ENCODE results near the gene ATP2B2.

ATP2B2 gene

GRCh38 chr3:10430805-10431204 is 74.6 kb downstream of the ATP2B2 start:
- H3K27me3 ChIP-seq (ENCODE audit: low read depth, low read length), result no peaks in the 10 kb centered on the region
- H3K36me3 ChIP-seq (ENCODE audit: control insufficient read depth in 1 of 2, insufficient read depth in 2 of 2, low read length in 2 of 2), result no peaks in the 10 kb centered on the region
- peaks cover 0 to 9% of the 10 kb centered on the region in 2 donors for H3K4me1 ChIP-seq (ENCODE audit: control insufficient read depth in 1 of 2, insufficient read depth in 2 of 2, low read length in 2 of 2)
- no peak overlapping the region for H3K27ac ChIP-seq (ENCODE audit: low read length)
- no peaks in the 10 kb centered on the region for H3K9me3 ChIP-seq (ENCODE audit: control insufficient read depth in 1 of 2, low read length in 2 of 2)
- no peak overlapping the region for H3K4me3 ChIP-seq (ENCODE audit: low read depth in 1 of 2, low read length in 2 of 2)

DNA sequence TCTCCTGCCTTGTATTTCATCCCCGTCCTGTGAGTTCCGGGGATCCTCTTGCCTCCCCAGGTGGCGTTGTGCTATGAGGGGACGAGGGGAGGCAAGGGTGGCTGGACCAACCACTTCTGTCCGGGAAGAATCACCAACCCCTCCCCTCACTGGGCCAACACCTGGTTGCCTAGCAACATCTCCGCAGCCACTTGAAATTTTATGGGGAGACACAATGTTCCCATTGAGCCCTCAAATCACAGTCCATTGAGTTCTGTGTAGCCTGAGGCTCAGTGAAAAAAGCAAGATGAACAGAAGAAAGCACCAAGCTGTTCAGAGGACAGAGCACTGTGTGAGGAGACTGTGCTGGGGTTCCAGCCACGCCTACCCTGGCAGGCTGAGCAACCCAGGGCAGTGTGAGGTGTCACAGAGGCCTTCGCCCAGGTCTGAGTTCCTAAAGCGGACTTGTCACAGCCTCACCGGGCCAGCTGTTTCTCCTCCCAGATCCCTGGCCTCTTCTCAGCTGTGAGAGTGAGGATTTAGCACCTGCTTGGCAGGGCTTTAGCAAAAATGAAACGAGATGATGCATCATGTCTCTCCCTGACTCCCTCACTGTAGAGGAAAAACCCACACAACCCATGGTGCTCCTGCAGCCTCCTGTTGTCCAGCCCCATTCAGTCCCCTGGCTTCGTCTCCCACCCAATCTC is 76.8 kb downstream of the ATP2B2 start:
- H3K4me3 ChIP-seq (ENCODE audit: low read depth in 1 of 2, low read length in 2 of 2), result no peak overlapping the region
- no peaks in the 10 kb centered on the region for H3K36me3 ChIP-seq (ENCODE audit: control insufficient read depth in 1 of 2, insufficient read depth in 2 of 2, low read length in 2 of 2)
- peaks cover 0 to 9% of the 10 kb centered on the region in 2 donors for H3K4me1 ChIP-seq (ENCODE audit: control insufficient read depth in 1 of 2, insufficient read depth in 2 of 2, low read length in 2 of 2)
- H3K9me3 ChIP-seq (ENCODE audit: control insufficient read depth in 1 of 2, low read length in 2 of 2), result no peaks in the 10 kb centered on the region
- no peak overlapping the region for H3K27ac ChIP-seq (ENCODE audit: low read length)
- H3K27me3 ChIP-seq (ENCODE audit: low read depth, low read length), result no peaks in the 10 kb centered on the region

DNA sequence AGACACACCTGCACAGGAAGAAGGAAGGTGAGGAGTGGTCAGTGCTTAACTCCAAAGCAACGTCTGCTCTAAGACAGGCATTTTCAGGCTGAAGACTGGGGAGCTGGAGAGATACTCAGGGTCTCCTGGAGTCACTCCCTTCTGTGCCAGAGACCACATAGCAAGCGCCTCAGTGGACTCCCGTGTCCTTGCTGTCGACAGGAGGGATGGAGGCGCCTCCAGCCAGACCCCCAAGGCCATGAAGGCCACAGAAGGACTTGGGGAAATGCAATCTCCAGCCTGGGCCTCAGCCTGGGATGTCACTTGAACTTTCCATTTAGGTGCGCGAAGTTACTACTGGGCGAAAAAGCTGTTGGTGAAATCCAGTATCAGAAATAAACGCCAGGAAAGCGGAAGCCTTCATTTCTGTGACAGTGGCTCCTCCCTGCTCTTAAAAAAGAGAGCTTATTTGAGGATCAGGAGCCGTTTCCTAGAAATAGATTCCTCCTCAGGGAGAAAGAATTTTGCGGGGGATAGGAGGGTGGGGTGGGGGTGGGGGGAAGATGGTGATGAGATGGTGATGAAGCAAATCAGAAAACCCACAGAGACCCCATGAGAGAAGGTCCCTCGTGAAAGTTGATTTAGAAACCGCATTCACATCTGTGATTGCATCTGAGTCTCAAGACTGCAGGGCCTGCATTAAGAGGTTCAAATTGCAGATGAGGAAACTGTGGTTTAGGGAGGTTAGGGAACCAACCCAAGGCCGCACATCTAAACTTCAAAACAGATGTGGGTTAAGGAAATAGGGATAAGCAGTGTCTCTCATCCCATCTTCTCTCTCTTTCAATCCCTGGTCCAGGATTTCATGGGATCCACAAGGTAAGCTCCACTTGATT is 78.8 kb downstream of the ATP2B2 start:
- H3K27ac ChIP-seq (ENCODE audit: low read length), result no peak overlapping the region

DNA sequence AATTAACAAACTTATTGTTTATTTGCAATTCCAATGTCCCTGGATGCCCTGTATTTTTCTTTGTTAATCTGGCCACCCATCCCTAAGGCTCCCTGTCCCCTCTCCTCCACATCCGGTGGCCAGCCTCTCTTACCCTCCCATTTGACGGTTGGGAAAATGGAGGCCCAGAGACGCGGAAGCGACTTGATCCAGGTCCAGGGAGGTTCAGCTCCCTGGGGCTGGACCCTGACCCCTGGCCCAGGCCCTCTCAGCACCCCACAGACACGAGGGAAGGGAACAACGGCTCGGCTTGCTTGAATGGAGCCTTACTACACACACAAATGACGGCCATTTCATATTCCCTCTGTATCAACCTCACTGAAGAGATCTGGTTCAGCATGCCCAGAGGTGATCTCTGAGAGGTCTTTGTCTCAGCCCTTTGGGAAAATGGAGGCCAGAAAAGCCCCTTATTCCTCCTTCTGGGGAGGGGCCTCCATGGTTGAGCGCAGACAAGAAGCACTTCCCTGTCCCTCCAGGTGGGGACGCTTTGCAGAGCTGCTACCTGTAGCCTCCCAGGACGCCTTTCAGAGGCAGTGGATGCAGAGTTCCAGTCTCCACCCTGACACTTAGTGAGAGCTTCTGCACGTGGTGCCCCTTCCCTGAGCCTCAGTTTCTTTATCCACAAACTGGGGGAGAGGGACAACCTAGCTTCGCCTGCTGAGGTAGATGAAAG is 82.1 kb downstream of the ATP2B2 start:
- no peak overlapping the region for H3K4me3 ChIP-seq (ENCODE audit: low read depth in 1 of 2, low read length in 2 of 2)
- H3K27ac ChIP-seq (ENCODE audit: low read length), result no peak overlapping the region
- H3K27me3 ChIP-seq (ENCODE audit: low read depth, low read length), result no peaks in the 10 kb centered on the region
- H3K36me3 ChIP-seq (ENCODE audit: control insufficient read depth in 1 of 2, insufficient read depth in 2 of 2, low read length in 2 of 2), result no peaks in the 10 kb centered on the region
- no peaks in the 10 kb centered on the region for H3K4me1 ChIP-seq (ENCODE audit: control insufficient read depth in 1 of 2, insufficient read depth in 2 of 2, low read length in 2 of 2)
- no peaks in the 10 kb centered on the region for H3K9me3 ChIP-seq (ENCODE audit: control insufficient read depth in 1 of 2, low read length in 2 of 2)

More for the DNA sequence above, 78.8 kb downstream of the ATP2B2 start:
- Histone ChIP-seq H3K36me3 (ENCODE audit: control insufficient read depth in 1 of 2, insufficient read depth in 2 of 2, low read length in 2 of 2) (no peaks in the 10 kb centered on the region), H3K4me3 (ENCODE audit: low read depth in 1 of 2, low read length in 2 of 2) (no peak overlapping the region), H3K4me1 (ENCODE audit: control insufficient read depth in 1 of 2, insufficient read depth in 2 of 2, low read length in 2 of 2) (peaks cover 0 to under 1% of the 10 kb centered on the region in 2 donors), H3K27me3 (ENCODE audit: low read depth, low read length) (no peaks in the 10 kb centered on the region), H3K9me3 (ENCODE audit: control insufficient read depth in 1 of 2, low read length in 2 of 2) (no peaks in the 10 kb centered on the region)

GRCh38 chr3:10421996-10422395 is 83.4 kb downstream of the ATP2B2 start:
- H3K27me3 ChIP-seq (ENCODE audit: low read depth, low read length), result no peaks in the 10 kb centered on the region
- H3K4me1 ChIP-seq (ENCODE audit: control insufficient read depth in 1 of 2, insufficient read depth in 2 of 2, low read length in 2 of 2), result no peaks in the 10 kb centered on the region
- H3K9me3 ChIP-seq (ENCODE audit: control insufficient read depth in 1 of 2, low read length in 2 of 2), result no peaks in the 10 kb centered on the region
- H3K27ac ChIP-seq (ENCODE audit: low read length), result no peak overlapping the region
- H3K4me3 ChIP-seq (ENCODE audit: low read depth in 1 of 2, low read length in 2 of 2), result no peak overlapping the region
- no peaks in the 10 kb centered on the region for H3K36me3 ChIP-seq (ENCODE audit: control insufficient read depth in 1 of 2, insufficient read depth in 2 of 2, low read length in 2 of 2)

- Histone ChIP-seq H3K27ac (ENCODE audit: low read length) (no peak overlapping the region), H3K9me3 (ENCODE audit: control insufficient read depth in 1 of 2, low read length in 2 of 2) (no peaks in the 10 kb centered on the region), H3K4me3 (ENCODE audit: low read depth in 1 of 2, low read length in 2 of 2) (no peak overlapping the region), H3K36me3 (ENCODE audit: control insufficient read depth in 1 of 2, insufficient read depth in 2 of 2, low read length in 2 of 2) (no peaks in the 10 kb centered on the region), H3K27me3 (ENCODE audit: low read depth, low read length) (no peaks in the 10 kb centered on the region), H3K4me1 (ENCODE audit: control insufficient read depth in 1 of 2, insufficient read depth in 2 of 2, low read length in 2 of 2) (no peaks in the 10 kb centered on the region)
Observed at GRCh38 chr3:10420745-10421475, 84.5 kb downstream of the ATP2B2 start.

- no peaks in the 10 kb centered on the region for H3K4me1 ChIP-seq (ENCODE audit: control insufficient read depth in 1 of 2, insufficient read depth in 2 of 2, low read length in 2 of 2)
- H3K4me3 ChIP-seq (ENCODE audit: low read depth in 1 of 2, low read length in 2 of 2), result no peak overlapping the region
- no peaks in the 10 kb centered on the region for H3K27me3 ChIP-seq (ENCODE audit: low read depth, low read length)
- H3K36me3 ChIP-seq (ENCODE audit: control insufficient read depth in 1 of 2, insufficient read depth in 2 of 2, low read length in 2 of 2), result no peaks in the 10 kb centered on the region
- no peak overlapping the region for H3K27ac ChIP-seq (ENCODE audit: low read length)
- no peaks in the 10 kb centered on the region for H3K9me3 ChIP-seq (ENCODE audit: control insufficient read depth in 1 of 2, low read length in 2 of 2)
Observed at GRCh38 chr3:10419637-10420232, 85.7 kb downstream of the ATP2B2 start.

GRCh38 chr3:10417847-10418246 is 87.5 kb downstream of the ATP2B2 start:
- H3K27ac ChIP-seq (ENCODE audit: low read length), result no peak overlapping the region
- H3K27me3 ChIP-seq (ENCODE audit: low read depth, low read length), result no peaks in the 10 kb centered on the region
- H3K9me3 ChIP-seq (ENCODE audit: control insufficient read depth in 1 of 2, low read length in 2 of 2), result no peaks in the 10 kb centered on the region

GRCh38 chr3:10416730-10417300 is 88.6 kb downstream of the ATP2B2 start:
- Histone ChIP-seq H3K27ac (ENCODE audit: low read length) (no peak overlapping the region), H3K36me3 (ENCODE audit: control insufficient read depth in 1 of 2, insufficient read depth in 2 of 2, low read length in 2 of 2) (no peaks in the 10 kb centered on the region), H3K4me1 (ENCODE audit: control insufficient read depth in 1 of 2, insufficient read depth in 2 of 2, low read length in 2 of 2) (no peaks in the 10 kb centered on the region), H3K27me3 (ENCODE audit: low read depth, low read length) (no peaks in the 10 kb centered on the region), H3K9me3 (ENCODE audit: control insufficient read depth in 1 of 2, low read length in 2 of 2) (no peaks in the 10 kb centered on the region), H3K4me3 (ENCODE audit: low read depth in 1 of 2, low read length in 2 of 2) (no peak overlapping the region)

More at GRCh38 chr3:10417847-10418246, 87.5 kb downstream of the ATP2B2 start:
- no peaks in the 10 kb centered on the region for H3K4me1 ChIP-seq (ENCODE audit: control insufficient read depth in 1 of 2, insufficient read depth in 2 of 2, low read length in 2 of 2)
- no peaks in the 10 kb centered on the region for H3K36me3 ChIP-seq (ENCODE audit: control insufficient read depth in 1 of 2, insufficient read depth in 2 of 2, low read length in 2 of 2)
- H3K4me3 ChIP-seq (ENCODE audit: low read depth in 1 of 2, low read length in 2 of 2), result no peak overlapping the region

GRCh38 chr3:10413041-10413440 is 92.3 kb downstream of the ATP2B2 start:
- no peak overlapping the region for H3K27ac ChIP-seq (ENCODE audit: low read length)
- H3K27me3 ChIP-seq (ENCODE audit: low read depth, low read length), result no peaks in the 10 kb centered on the region
- H3K36me3 ChIP-seq (ENCODE audit: control insufficient read depth in 1 of 2, insufficient read depth in 2 of 2, low read length in 2 of 2), result no peaks in the 10 kb centered on the region
- no peaks in the 10 kb centered on the region for H3K4me1 ChIP-seq (ENCODE audit: control insufficient read depth in 1 of 2, insufficient read depth in 2 of 2, low read length in 2 of 2)
- no peak overlapping the region for H3K4me3 ChIP-seq (ENCODE audit: low read depth in 1 of 2, low read length in 2 of 2)
- H3K9me3 ChIP-seq (ENCODE audit: control insufficient read depth in 1 of 2, low read length in 2 of 2), result no peaks in the 10 kb centered on the region
